GOT3 (cell line): ENCODE measurements around the gene MOB3C.

Source experiments
- DNase-seq: peaks from one replicate; lab custom pipeline; 2025; ENCODE audit warnings: mixed read lengths; lab: John Stamatoyannopoulos, UW

Gene MOB3C

GRCh38 chr1:46638921-46639320 is 22.3 kb upstream of the MOB3C start:
- no peak for DNase-seq

GRCh38 chr1:46637444-46638083 is 21.0 kb upstream of the MOB3C start:
- DNase-seq, result no peak

- DNase-seq, result no peak
Measured at GRCh38 chr1:46635205-46635604, 18.6 kb upstream of the MOB3C start.

- DNase-seq, result no peak
Measured at GRCh38 chr1:46630719-46631118, 14.1 kb upstream of the MOB3C start.

GRCh38 chr1:46623743-46624644 is 7.4 kb upstream of the MOB3C start:
- no peak for DNase-seq

GRCh38 chr1:46622344-46622743 is 5.7 kb upstream of the MOB3C start:
- no peak for DNase-seq

GRCh38 chr1:46621930-46622329 is 5.3 kb upstream of the MOB3C start:
- DNase-seq, result no peak

GRCh38 chr1:46619656-46620258 is 3.1 kb upstream of the MOB3C start:
- no peak for DNase-seq

- DNase-seq, result no peak
Measured at GRCh38 chr1:46618754-46619415, 2.3 kb upstream of the MOB3C start.

GRCh38 chr1:46617833-46618232 is 1.2 kb upstream of the MOB3C start:
- no peak for DNase-seq

- no peak for DNase-seq
Measured at GRCh38 chr1:46617108-46617800, 643 bp upstream of the MOB3C start.

- DNase-seq, result no peak
Measured at GRCh38 chr1:46615735-46616134, 876 bp downstream of the MOB3C start.

GRCh38 chr1:46615088-46615487 is 1.5 kb downstream of the MOB3C start:
- no peak for DNase-seq

- DNase-seq, result no peak
Measured at GRCh38 chr1:46614604-46614984, 2.0 kb downstream of the MOB3C start.

- no peak for DNase-seq
Measured at GRCh38 chr1:46613661-46614603, 2.7 kb downstream of the MOB3C start.

- no peak for DNase-seq
Measured at GRCh38 chr1:46612937-46613660, 3.5 kb downstream of the MOB3C start.

GRCh38 chr1:46611691-46612221 is 4.9 kb downstream of the MOB3C start:
- no peak for DNase-seq

GRCh38 chr1:46607345-46608130 is 9.1 kb downstream of the MOB3C start:
- DNase-seq, result no peak
